C4-2B (cell line): ENCODE measurements around the gene RUVBL1.

Source experiments
- ZFX ChIP-seq: fragments of 450-650 bp; IDR thresholded peaks from 2 replicates; pipeline ENCODE4 v1.6.1; 2017
- TF ChIP-seq, protein P1 (sequence below): fragments of 450-650 bp; conservative IDR thresholded peaks from 2 replicates; pipeline ENCODE4 v1.5.1; 2017; ENCODE audit warnings: mild to moderate bottlenecking

- TF ChIP-seq, protein P1, sequence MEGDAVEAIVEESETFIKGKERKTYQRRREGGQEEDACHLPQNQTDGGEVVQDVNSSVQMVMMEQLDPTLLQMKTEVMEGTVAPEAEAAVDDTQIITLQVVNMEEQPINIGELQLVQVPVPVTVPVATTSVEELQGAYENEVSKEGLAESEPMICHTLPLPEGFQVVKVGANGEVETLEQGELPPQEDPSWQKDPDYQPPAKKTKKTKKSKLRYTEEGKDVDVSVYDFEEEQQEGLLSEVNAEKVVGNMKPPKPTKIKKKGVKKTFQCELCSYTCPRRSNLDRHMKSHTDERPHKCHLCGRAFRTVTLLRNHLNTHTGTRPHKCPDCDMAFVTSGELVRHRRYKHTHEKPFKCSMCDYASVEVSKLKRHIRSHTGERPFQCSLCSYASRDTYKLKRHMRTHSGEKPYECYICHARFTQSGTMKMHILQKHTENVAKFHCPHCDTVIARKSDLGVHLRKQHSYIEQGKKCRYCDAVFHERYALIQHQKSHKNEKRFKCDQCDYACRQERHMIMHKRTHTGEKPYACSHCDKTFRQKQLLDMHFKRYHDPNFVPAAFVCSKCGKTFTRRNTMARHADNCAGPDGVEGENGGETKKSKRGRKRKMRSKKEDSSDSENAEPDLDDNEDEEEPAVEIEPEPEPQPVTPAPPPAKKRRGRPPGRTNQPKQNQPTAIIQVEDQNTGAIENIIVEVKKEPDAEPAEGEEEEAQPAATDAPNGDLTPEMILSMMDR, result no peak
- TF ChIP-seq ZFX, result no peak
These were observed 29.0 kb upstream of the RUVBL1 start for GRCh38 chr3:128152419-128153155.
